Subcutaneous adipose tissue (tissue), 4 donors: ENCODE measurements around the gene VSX1. TPM values are rescaled to one million over a fixed set of nuclear protein-coding genes. Genes with fewer than 3 reads are reported as not detected.

Experiments
- CTCF ChIP-seq: fragments of 450-650 bp; IDR thresholded peaks from one replicate; pipeline ENCODE4 v1.5.1; 2016; ENCODE audit warnings: low read depth, mild to moderate bottlenecking, control low read depth, antibody characterized with exemption, moderate library complexity
- total RNA-seq, 4 donors: library from RNA; depleted of rRNA; stranded (reverse); fragments of >200 nt; gene quantifications; one replicate each; pipeline ENCODE4 v1.1.0, GENCODE V29; 2016

Gene VSX1
- total RNA-seq, 4 donors from 2014 or later: not detected

GRCh38 chr20:25099601-25100140, 17.7 kb upstream of the VSX1 start:
- no peak for TF ChIP-seq CTCF

- TF ChIP-seq CTCF: no peak
Measured at GRCh38 chr20:25097498-25097897, 15.6 kb upstream of the VSX1 start.

- no peak for TF ChIP-seq CTCF
Measured at GRCh38 chr20:25090492-25091429, 8.8 kb upstream of the VSX1 start.

GRCh38 chr20:25089662-25090061, 7.7 kb upstream of the VSX1 start:
- TF ChIP-seq CTCF: no peak

GRCh38 chr20:25089096-25089495, 7.2 kb upstream of the VSX1 start:
- no peak for TF ChIP-seq CTCF

GRCh38 chr20:25088267-25088666, 6.3 kb upstream of the VSX1 start:
- no peak for TF ChIP-seq CTCF

- TF ChIP-seq CTCF: no peak
Measured at GRCh38 chr20:25087186-25087929, 5.4 kb upstream of the VSX1 start.
